Measurements from ENCODE around the gene PITX1. TPM values are rescaled to one million over a fixed set of nuclear protein-coding genes. Genes with fewer than 3 reads are reported as not detected.

The PITX1 gene
- total and polyA plus RNA-seq, 11 donors = 0.03 to 0.39 TPM; not detected in 9

DNA sequence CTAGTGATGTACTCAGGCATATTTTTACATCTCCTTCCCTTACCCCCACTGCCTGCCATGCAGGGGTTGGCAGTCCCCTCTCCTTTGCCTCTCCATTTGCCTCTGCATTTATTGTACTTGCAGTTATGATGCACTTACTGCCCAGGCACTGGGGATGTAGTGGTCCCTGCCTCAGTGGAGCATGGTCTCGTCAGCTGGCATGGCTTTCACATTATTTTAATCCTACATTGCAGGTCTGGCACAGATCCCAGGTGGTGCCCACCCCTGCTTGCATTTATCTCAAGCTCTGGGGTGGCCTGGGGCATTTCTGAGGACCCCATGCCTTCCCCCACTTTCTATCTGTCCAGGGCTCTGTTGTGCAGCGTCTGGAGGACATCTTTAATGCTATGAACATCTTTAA, 23.2 kb upstream of the PITX1 start:
- ATAC-seq (no peak), DNase-seq (no peak)
- Histone ChIP-seq H3K4me3 (no peak overlapping the region), H3K36me3 (no peaks in the 10 kb centered on the region), H3K4me1 (peaks cover 0 to 12% (median 0%) of the 10 kb centered on the region in 12 donors), H3K27me3 (peaks cover 0 to 27% (median 3%) of the 10 kb centered on the region in 9 donors), H3K9me3 (no peaks in the 10 kb centered on the region), H3K27ac (no peak overlapping the region)
- TF ChIP-seq, protein P1, sequence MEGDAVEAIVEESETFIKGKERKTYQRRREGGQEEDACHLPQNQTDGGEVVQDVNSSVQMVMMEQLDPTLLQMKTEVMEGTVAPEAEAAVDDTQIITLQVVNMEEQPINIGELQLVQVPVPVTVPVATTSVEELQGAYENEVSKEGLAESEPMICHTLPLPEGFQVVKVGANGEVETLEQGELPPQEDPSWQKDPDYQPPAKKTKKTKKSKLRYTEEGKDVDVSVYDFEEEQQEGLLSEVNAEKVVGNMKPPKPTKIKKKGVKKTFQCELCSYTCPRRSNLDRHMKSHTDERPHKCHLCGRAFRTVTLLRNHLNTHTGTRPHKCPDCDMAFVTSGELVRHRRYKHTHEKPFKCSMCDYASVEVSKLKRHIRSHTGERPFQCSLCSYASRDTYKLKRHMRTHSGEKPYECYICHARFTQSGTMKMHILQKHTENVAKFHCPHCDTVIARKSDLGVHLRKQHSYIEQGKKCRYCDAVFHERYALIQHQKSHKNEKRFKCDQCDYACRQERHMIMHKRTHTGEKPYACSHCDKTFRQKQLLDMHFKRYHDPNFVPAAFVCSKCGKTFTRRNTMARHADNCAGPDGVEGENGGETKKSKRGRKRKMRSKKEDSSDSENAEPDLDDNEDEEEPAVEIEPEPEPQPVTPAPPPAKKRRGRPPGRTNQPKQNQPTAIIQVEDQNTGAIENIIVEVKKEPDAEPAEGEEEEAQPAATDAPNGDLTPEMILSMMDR (IDR thresholded peaks at IDR 0.05) = no peak
- TF ChIP-seq POLR2A (IDR thresholded peaks at IDR 0.05) = no peak
- 65 to 82% (median 74%) methylated on average over 2 of the region's 2 CpGs for WGBS, 4 donors
- intact Hi-C loops (cut with DNase I) = no loop called here

DNA sequence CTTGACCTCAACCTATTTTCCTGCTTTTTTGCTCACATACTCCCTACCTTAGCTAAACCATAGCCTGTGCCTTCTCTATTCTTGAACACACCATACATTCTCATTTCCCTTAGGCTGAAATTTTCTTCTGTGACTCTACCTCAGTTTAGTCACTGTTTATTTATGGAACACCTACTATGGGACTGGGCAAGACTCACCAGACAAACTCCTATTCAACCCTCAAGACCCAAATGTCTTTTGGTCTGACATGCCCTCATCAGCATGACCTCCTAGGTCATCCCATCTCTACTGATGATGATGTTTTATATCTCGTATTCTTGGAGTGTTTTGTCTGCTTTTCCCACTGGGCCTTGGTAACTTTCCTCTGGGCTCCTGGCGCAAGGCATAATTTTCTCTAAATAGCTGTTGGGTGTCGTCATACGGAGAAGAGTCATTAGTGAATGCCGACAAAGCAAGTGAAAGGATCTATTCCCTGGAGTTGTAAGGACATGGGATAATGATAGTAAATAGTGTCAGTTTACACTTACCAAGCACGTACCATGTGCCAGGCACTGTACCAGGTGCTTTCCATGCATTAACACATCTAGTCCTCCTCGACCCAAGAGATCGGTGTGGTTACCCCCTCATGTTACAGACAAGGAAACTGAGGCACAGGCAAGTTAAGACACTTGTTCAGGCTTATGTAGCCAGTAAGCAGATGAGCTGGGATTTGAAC, 22.4 kb upstream of the PITX1 start:
- whole genome bisulfite sequencing, 4 donors = 80 to 86% (median 83%) methylated on average over 8 of the region's 8 CpGs
- DNase-seq (no peak), ATAC-seq (no peak)
- H3K27me3 ChIP-seq = peaks cover 0 to 31% (median 3%) of the 10 kb centered on the region in 9 donors
- peaks cover 0 to 12% (median 0%) of the 10 kb centered on the region in 12 donors for H3K4me1 ChIP-seq
- H3K9me3 ChIP-seq = no peaks in the 10 kb centered on the region
- H3K27ac ChIP-seq = no peak overlapping the region
- no peak for TF ChIP-seq POLR2A (IDR thresholded peaks at IDR 0.05)
- TF ChIP-seq, protein P1 (IDR thresholded peaks at IDR 0.05) = no peak
- intact Hi-C loops (cut with DNase I) = no loop called here
- no peaks in the 10 kb centered on the region for H3K36me3 ChIP-seq
- no peak overlapping the region for H3K4me3 ChIP-seq

DNA sequence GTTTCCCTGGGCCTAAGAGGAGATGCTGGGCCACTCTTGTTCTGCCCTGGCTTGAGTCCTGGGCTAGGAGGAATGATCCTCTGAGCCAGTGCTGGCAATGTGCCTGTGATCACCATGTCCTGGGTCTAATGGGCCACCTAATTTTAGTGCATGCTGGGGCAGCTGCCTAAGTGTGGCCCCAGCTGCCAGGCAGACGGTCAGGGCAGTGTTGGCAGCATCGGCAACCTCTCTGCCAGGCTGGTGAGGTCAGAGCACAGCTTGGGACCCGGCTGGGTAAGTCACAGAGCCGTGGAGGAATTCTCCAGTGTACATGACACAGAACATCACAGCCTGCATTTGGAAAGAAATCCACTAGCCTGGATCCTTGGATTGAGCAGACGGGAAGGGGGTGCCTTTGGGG, 21.4 kb upstream of the PITX1 start:
- Histone ChIP-seq H3K27me3 (peaks cover 0 to 42% (median 5%) of the 10 kb centered on the region in 9 donors), H3K9me3 (no peaks in the 10 kb centered on the region), H3K27ac (peak overlapping the region in 7 of 12 donors; percentile 2 to 52 (median 30)), H3K4me3 (no peak overlapping the region), H3K4me1 (peaks cover 0 to 12% (median 0%) of the 10 kb centered on the region in 12 donors), H3K36me3 (no peaks in the 10 kb centered on the region)
- peak; percentile 60 to 90 (median 77) for DNase-seq
- peak; percentile 95 to 99 (median 98) for ATAC-seq
- intact Hi-C loops (cut with DNase I) = no loop called here
- TF ChIP-seq, protein P1 (IDR thresholded peaks at IDR 0.05) = no peak
- TF ChIP-seq POLR2A (IDR thresholded peaks at IDR 0.05) = no peak
- WGBS, 4 donors = 34 to 57% (median 44%) methylated on average over 4 to 5 of the region's 5 CpGs

DNA sequence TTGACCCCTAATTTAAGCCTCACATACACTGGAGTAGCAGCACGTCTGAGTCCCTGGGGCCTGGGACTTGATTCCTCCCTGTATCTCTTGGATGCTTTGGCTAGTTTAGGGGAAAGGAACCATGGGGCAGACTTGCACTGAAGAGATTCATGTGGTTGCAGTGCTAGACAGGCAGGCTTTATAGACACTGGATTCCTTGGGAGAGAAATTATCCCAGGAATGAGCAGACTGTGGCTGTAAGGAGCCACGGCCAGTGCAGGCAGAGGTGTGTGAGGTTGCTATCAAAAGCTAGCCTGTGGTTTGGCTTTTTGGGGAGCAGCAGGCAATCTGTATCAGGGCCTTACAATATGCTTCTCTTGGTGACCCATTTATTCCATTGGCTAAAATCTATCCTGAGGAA, 20.5 kb upstream of the PITX1 start:
- H3K4me3 ChIP-seq = no peak overlapping the region
- TF ChIP-seq POLR2A (IDR thresholded peaks at IDR 0.05) = no peak
- TF ChIP-seq, protein P1 (IDR thresholded peaks at IDR 0.05) = no peak
- H3K4me1 ChIP-seq = peaks cover 0 to 12% (median 0%) of the 10 kb centered on the region in 12 donors
- ATAC-seq (no peak), DNase-seq (no peak)
- no peaks in the 10 kb centered on the region for H3K9me3 ChIP-seq
- 62 to 74% (median 72%) methylated on average over 2 of the region's 2 CpGs for WGBS, 4 donors
- intact Hi-C loops (cut with DNase I) = no loop called here
- H3K27ac ChIP-seq = no peak overlapping the region
- peaks cover 0 to 50% (median 12%) of the 10 kb centered on the region in 9 donors for H3K27me3 ChIP-seq
- H3K36me3 ChIP-seq = no peaks in the 10 kb centered on the region
